HCT116 (cell line): ENCODE results near the gene PAK1. TPM values are rescaled to one million over a fixed set of nuclear protein-coding genes. Genes with fewer than 3 reads are reported as not detected.

Experiments used
- ATAC-seq: fragments of 200-7000 bp; cut with Tn5 transposase; 2 replicates; pipeline ENCODE4 v1.9.1; 2020; ENCODE audit warnings: mild to moderate bottlenecking, moderate library complexity
- BruUV-seq: library from RNA; stranded (reverse); fragments of 400-500 nt; replicated peaks from 2 replicates; lab custom pipeline; 2021; lab: Mats Ljungman, UMichigan
- CTCF ChIA-PET: fragments of 300-600 bp; sonication (Branson Sonifier 250); formaldehyde crosslinking; loops from one replicate; lab custom pipeline; 2021; ENCODE audit warnings: antibody characterized with exemption; lab: Charles Lee
- POLR2A ChIA-PET: fragments of 300-600, 350-600 bp; sonication (Branson Sonifier 250); formaldehyde crosslinking; loops from one replicate; lab custom pipeline; 2021; ENCODE audit warnings: antibody characterized with exemption; lab: Charles Lee
- RAD21 ChIA-PET, 2 experiments: fragments of 300-600 bp; sonication (Branson Sonifier 250); formaldehyde crosslinking; loops; one replicate each; lab custom pipeline; 2023; ENCODE audit warnings: low total read pairs in 2 of 2; ENCODE audit not compliant: uncharacterized antibody in 2 of 2, unreplicated experiment in 2 of 2, low non-redundant PET in 1 of 2; lab: Charles Lee
- DNase-seq: peaks from one replicate; pipeline ENCODE4 v3.0.0-alpha.2; 2010; ENCODE audit warnings: low read depth, low spot score
- H2AFZ ChIP-seq: fragments of 200-600 bp; shearing (Covaris generic), sonication (generic); 2 replicates; pipeline ENCODE4 v1.6.1; 2017; ENCODE audit warnings: low read depth, mixed run types, mixed read lengths, antibody characterized with exemption, low read length; ENCODE audit not compliant: poor library complexity, severe bottlenecking
- H3K27ac ChIP-seq: 2 replicates; pipeline ENCODE4 v1.5.1; 2012; ENCODE audit warnings: low read depth, low read length
- H3K27me3 ChIP-seq: fragments of 200-600 bp; sonication (generic); 2 replicates; pipeline ENCODE4 v1.6.1; 2016; ENCODE audit warnings: mixed run types, low read length, mixed read lengths; ENCODE audit not compliant: insufficient read depth
- H3K36me3 ChIP-seq, 2 experiments: fragments of 200-500 bp in 1 of 2; fragments of 200-600 bp in 1 of 2; sonication (Bioruptor generic) in 1 of 2; sonication (generic) in 1 of 2; 2 replicates each; pipeline versions ENCODE4 v1.5.1 to v1.6.1; 2014 to 2016; ENCODE audit warnings: low read length in 2 of 2, inconsistent platforms in 1 of 2, mixed read lengths in 1 of 2, mixed run types in 1 of 2; ENCODE audit not compliant: insufficient read depth in 2 of 2, control insufficient read depth in 1 of 2
- H3K4me1 ChIP-seq, 2 experiments: fragments of 200-600 bp in 1 of 2; sonication (generic) in 1 of 2; 2 replicates each; pipeline versions ENCODE4 v1.5.1 to v1.6.1; 2012 to 2017; ENCODE audit warnings: low read length in 2 of 2, inconsistent platforms in 1 of 2, mild to moderate bottlenecking in 1 of 2, mixed read lengths in 1 of 2, mixed run types in 1 of 2, moderate library complexity in 1 of 2; ENCODE audit not compliant: insufficient read depth in 2 of 2, control insufficient read depth in 1 of 2
- H3K4me2 ChIP-seq: fragments of 200-600 bp; sonication (generic); 2 replicates; pipeline ENCODE4 v1.6.1; 2017; ENCODE audit warnings: mixed run types, low read length, mixed read lengths
- H3K4me3 ChIP-seq, 2 experiments: fragments of 200-600 bp in 1 of 2; sonication (generic) in 1 of 2; replicated peaks in 1 of 2; 2 replicates each; pipeline ENCODE4 v1.5.1; 2011 to 2016; ENCODE audit warnings: low read length in 2 of 2, control low read depth in 1 of 2, low read depth in 1 of 2, mild to moderate bottlenecking in 1 of 2, mixed read lengths in 1 of 2, mixed run types in 1 of 2
- H3K79me2 ChIP-seq: fragments of 200-600 bp; sonication (generic); 2 replicates; pipeline ENCODE4 v1.6.1; 2017; ENCODE audit warnings: mild to moderate bottlenecking, mixed run types, low read length, moderate library complexity, mixed read lengths; ENCODE audit not compliant: insufficient read depth
- H3K9ac ChIP-seq: fragments of 200-600 bp; sonication (generic); 2 replicates; pipeline ENCODE4 v1.6.1; 2016; ENCODE audit warnings: low read length, mixed read lengths
- H3K9me2 ChIP-seq: fragments of 200-600 bp; sonication (generic), shearing (Covaris generic); 2 replicates; pipeline ENCODE4 v1.6.1; 2017; ENCODE audit warnings: mixed run types, mild to moderate bottlenecking, moderate library complexity; ENCODE audit not compliant: insufficient read depth
- H3K9me3 ChIP-seq, 2 experiments: fragments of 200-500 bp in 1 of 2; fragments of 200-600 bp in 1 of 2; sonication (Bioruptor generic) in 1 of 2; sonication (generic) in 1 of 2; 2 replicates each; pipeline ENCODE4 v1.6.1; 2014 to 2017; ENCODE audit warnings: low read length in 2 of 2, mixed read lengths in 2 of 2, inconsistent platforms in 1 of 2, low read depth in 1 of 2, mild to moderate bottlenecking in 1 of 2, mixed run types in 1 of 2, moderate library complexity in 1 of 2; ENCODE audit not compliant: control insufficient read depth in 1 of 2, insufficient read depth in 1 of 2
- H4K20me1 ChIP-seq: fragments of 200-600 bp; sonication (generic), shearing (Covaris generic); 2 replicates; pipeline ENCODE4 v1.6.1; 2017; ENCODE audit warnings: mixed run types, mild to moderate bottlenecking, moderate library complexity; ENCODE audit not compliant: insufficient read depth
- ATF3 ChIP-seq: IDR thresholded peaks from 2 replicates; pipeline ENCODE4 v1.6.1; 2012
- CBX3 ChIP-seq: IDR thresholded peaks from 2 replicates; pipeline ENCODE4 v1.6.1; 2012; ENCODE audit warnings: low read depth
- CEBPB ChIP-seq: IDR thresholded peaks from 2 replicates; pipeline ENCODE4 v1.6.1; 2012; ENCODE audit warnings: low read depth
- CTCF ChIP-seq, 3 experiments: fragments of 200-600 bp in 1 of 3; sonication (generic) in 1 of 3; IDR thresholded peaks in 2 of 3; conservative IDR thresholded peaks in 1 of 3; 2 replicates each; pipeline ENCODE4 v1.5.1; 2012 to 2017; ENCODE audit warnings: low read depth in 2 of 3, low read length in 2 of 3, antibody characterized with exemption in 1 of 3, borderline replicate concordance in 1 of 3, control low read depth in 1 of 3, mild to moderate bottlenecking in 1 of 3, mixed read lengths in 1 of 3, mixed run types in 1 of 3, moderate library complexity in 1 of 3; ENCODE audit not compliant: insufficient read depth in 1 of 3
- EGR1 ChIP-seq: IDR thresholded peaks from 2 replicates; pipeline ENCODE4 v1.6.1; 2012; ENCODE audit warnings: low read depth
- ELF1 ChIP-seq: IDR thresholded peaks from 2 replicates; pipeline ENCODE4 v1.6.1; 2012; ENCODE audit warnings: low read depth, borderline replicate concordance
- EZH2 ChIP-seq: fragments of 200-600 bp; sonication (generic); IDR thresholded peaks from 2 replicates; pipeline ENCODE4 v1.6.1; 2017; ENCODE audit warnings: antibody characterized with exemption, mixed run types
- FOSL1 ChIP-seq: IDR thresholded peaks from 2 replicates; pipeline ENCODE4 v1.6.1; 2012; ENCODE audit warnings: low read depth
- JUND ChIP-seq: IDR thresholded peaks from 2 replicates; pipeline ENCODE4 v1.6.1; 2012
- POLR2A ChIP-seq: IDR thresholded peaks from 2 replicates; pipeline ENCODE4 v1.7.0; 2011; ENCODE audit warnings: borderline replicate concordance; ENCODE audit not compliant: insufficient read depth, insufficient read length; ENCODE audit errors: extremely low read depth
- POLR2AphosphoS5 ChIP-seq: IDR thresholded peaks from 2 replicates; pipeline ENCODE4 v1.6.1; 2011; ENCODE audit warnings: mild to moderate bottlenecking, low read depth, low read length, moderate library complexity
- SP1 ChIP-seq: IDR thresholded peaks from 2 replicates; pipeline ENCODE4 v1.6.1; 2012; ENCODE audit warnings: low read depth
- SRF ChIP-seq: IDR thresholded peaks from 2 replicates; pipeline ENCODE4 v1.6.1; 2012; ENCODE audit warnings: low read depth
- TCF7L2 ChIP-seq: IDR thresholded peaks from 2 replicates; pipeline ENCODE4 v1.7.0; 2011; ENCODE audit warnings: borderline replicate concordance, inconsistent platforms; ENCODE audit not compliant: insufficient read depth, insufficient read length; ENCODE audit errors: extremely low read depth
- YY1 ChIP-seq: IDR thresholded peaks from 2 replicates; pipeline ENCODE4 v1.6.1; 2011; ENCODE audit warnings: low read length, low read depth, moderate library complexity, mild to moderate bottlenecking; ENCODE audit not compliant: insufficient replicate concordance; ENCODE audit errors: extremely low read depth
- ZBTB33 ChIP-seq: IDR thresholded peaks from 2 replicates; pipeline ENCODE4 v1.6.1; 2011; ENCODE audit warnings: mild to moderate bottlenecking, low read length, moderate library complexity; ENCODE audit not compliant: insufficient replicate concordance; ENCODE audit errors: extremely low read depth
- ZNF274 ChIP-seq: fragments of 200-500 bp; sonication (Bioruptor generic); IDR thresholded peaks from 2 replicates; pipeline ENCODE4 v1.6.1; 2014; ENCODE audit warnings: mild to moderate bottlenecking, low read depth, low read length, inconsistent platforms
- intact Hi-C: fragments of 100-400 bp; cut with micrococcal nuclease; formaldehyde crosslinking; loops from 2 replicates; pipeline ENCODE4 v1.10.0; 2022
- total RNA-seq: library from RNA; stranded (reverse); gene quantifications from one replicate; pipeline ENCODE4 v1.2.1, GENCODE V29; 2021; ENCODE audit not compliant: unreplicated experiment

PAK1 gene
- total RNA-seq, 1 experiment from 2014 or later, result 56.1 TPM

GRCh38 chr11:77518471-77518870 is 44.6 kb upstream of the PAK1 start:
- CTCF ChIA-PET, result no interaction called here
- DNase-seq, result no peak
- no peak for TF ChIP-seq YY1
- TF ChIP-seq SRF, result no peak
- no peak for TF ChIP-seq EZH2
- no peak for TF ChIP-seq ZBTB33
- no peak for TF ChIP-seq EGR1
- no peak for TF ChIP-seq CTCF (IDR thresholded peaks at IDR 0.05 in 2 of 3, conservative IDR thresholded peaks at IDR 0.05 in 1 of 3; ENCODE audit: borderline replicate concordance in 1 of 3, insufficient read depth in 1 of 3, low read depth in 2 of 3, low read length in 2 of 3)
- TF ChIP-seq POLR2A, result no peak
- no peak for TF ChIP-seq SP1
- no peak for TF ChIP-seq JUND
- no peak for TF ChIP-seq ZNF274
- no peak for TF ChIP-seq CEBPB
- no peak for TF ChIP-seq TCF7L2
- TF ChIP-seq ELF1, result no peak
- no peak for TF ChIP-seq FOSL1
- TF ChIP-seq ATF3, result no peak
- TF ChIP-seq POLR2AphosphoS5, result no peak
- TF ChIP-seq CBX3, result no peak
- ATAC-seq, result no peak
- H3K36me3 ChIP-seq, result no peaks in the 10 kb centered on the region
- no peaks in the 10 kb centered on the region for H3K79me2 ChIP-seq
- H3K4me1 ChIP-seq, result no peaks in the 10 kb centered on the region
- no peak overlapping the region for H3K4me2 ChIP-seq
- POLR2A ChIA-PET, result no interaction called here
- H2AFZ ChIP-seq, result no peak overlapping the region
- H4K20me1 ChIP-seq, result no peaks in the 10 kb centered on the region
- no peaks in the 10 kb centered on the region for H3K9me2 ChIP-seq
- no TSS peak for BruUV-seq
- H3K27me3 ChIP-seq, result no peaks in the 10 kb centered on the region
- H3K4me3 ChIP-seq, result no peak overlapping the region
- H3K9me3 ChIP-seq, result no peaks in the 10 kb centered on the region
- no peak overlapping the region for H3K9ac ChIP-seq
- RAD21 ChIA-PET, result no interaction called here
- H3K27ac ChIP-seq, result no peak overlapping the region
- intact Hi-C loops, result no loop called here
